MM.1S (cell line): ENCODE measurements around the gene EXTL1.

ENCODE experiments used
- DNase-seq: peaks from one replicate; pipeline ENCODE4 v3.0.0-alpha.2; 2015
- H2AFZ ChIP-seq: fragments of 300-600 bp; sonication (generic); 2 replicates; pipeline ENCODE4 v1.6.0; 2016; ENCODE audit warnings: antibody characterized with exemption, low read length
- H3F3A ChIP-seq: fragments of 300-600 bp; sonication (generic); 2 replicates; pipeline ENCODE4 v1.6.1; 2016; ENCODE audit warnings: mild to moderate bottlenecking, antibody characterized with exemption, low read length, moderate library complexity, mixed read lengths; ENCODE audit not compliant: insufficient read depth
- H3K27ac ChIP-seq: fragments of 300-600 bp; sonication (generic); 2 replicates; pipeline ENCODE4 v1.5.1; 2016; ENCODE audit warnings: mild to moderate bottlenecking, low read length
- H3K27me3 ChIP-seq: fragments of 300-600 bp; sonication (generic); replicated peaks from 2 replicates; pipeline ENCODE4 v1.6.0; 2016; ENCODE audit warnings: low read length; ENCODE audit not compliant: insufficient read depth
- H3K36me3 ChIP-seq: fragments of 300-600 bp; sonication (generic); replicated peaks from 2 replicates; pipeline ENCODE4 v1.6.1; 2016; ENCODE audit warnings: mild to moderate bottlenecking, low read length, mixed read lengths; ENCODE audit not compliant: insufficient read depth
- H3K4me1 ChIP-seq: fragments of 300-600 bp; sonication (generic); 2 replicates; pipeline ENCODE4 v1.6.1; 2016; ENCODE audit warnings: low read length, mixed read lengths
- H3K4me2 ChIP-seq: fragments of 300-600 bp; sonication (generic); 2 replicates; pipeline ENCODE4 v1.6.0; 2016; ENCODE audit warnings: low read depth, low read length
- H3K4me3 ChIP-seq: fragments of 300-600 bp; sonication (generic); 2 replicates; pipeline ENCODE4 v1.5.1; 2016; ENCODE audit warnings: low read length, mixed read lengths
- H3K79me2 ChIP-seq: fragments of 300-600 bp; sonication (generic); 2 replicates; pipeline ENCODE4 v1.6.1; 2016; ENCODE audit warnings: mixed run types, low read length, mixed read lengths
- H3K9ac ChIP-seq: fragments of 300-600 bp; sonication (generic); 2 replicates; pipeline ENCODE4 v1.6.1; 2016; ENCODE audit warnings: low read length, mixed read lengths
- H3K9me2 ChIP-seq: fragments of 300-600 bp; sonication (generic); replicated peaks from 2 replicates; pipeline ENCODE4 v1.6.1; 2016; ENCODE audit warnings: mild to moderate bottlenecking, low read length, mixed read lengths; ENCODE audit not compliant: insufficient read depth
- H3K9me3 ChIP-seq: fragments of 300-600 bp; sonication (generic); replicated peaks from 2 replicates; pipeline ENCODE4 v1.6.1; 2016; ENCODE audit warnings: mild to moderate bottlenecking, low read length, mixed read lengths; ENCODE audit not compliant: insufficient read depth
- H4K20me1 ChIP-seq: fragments of 300-600 bp; sonication (generic); 2 replicates; pipeline ENCODE4 v1.6.1; 2016; ENCODE audit warnings: mild to moderate bottlenecking, low read length, moderate library complexity, mixed read lengths; ENCODE audit not compliant: insufficient read depth
- EZH2 ChIP-seq: fragments of 300-600 bp; sonication (generic); optimal IDR thresholded peaks from 2 replicates; pipeline ENCODE3; 2017; ENCODE audit warnings: low read depth, mild to moderate bottlenecking, antibody characterized with exemption, low read length, mixed read lengths
- EZH2phosphoT487 ChIP-seq: fragments of 300-600 bp; sonication (generic); IDR thresholded peaks from 2 replicates; pipeline ENCODE4 v1.6.1; 2018; ENCODE audit warnings: antibody characterized with exemption, low read length
- TF ChIP-seq, protein P1 (sequence below): fragments of 300-600 bp; sonication (generic); IDR thresholded peaks from 2 replicates; pipeline ENCODE4 v1.5.1; 2016; ENCODE audit warnings: antibody characterized with exemption, low read length, mixed read lengths

Gene EXTL1

GRCh38 chr1:25992689-25993171 lies 28.8 kb upstream of the EXTL1 start:
- Histone ChIP-seq H3K27me3 (no peaks in the 10 kb centered on the region), H3K9me3 (no peaks in the 10 kb centered on the region), H3K27ac (no peak overlapping the region), H3K36me3 (no peaks in the 10 kb centered on the region), H3K9me2 (no peaks in the 10 kb centered on the region), H3K9ac (no peak overlapping the region), H4K20me1 (no peaks in the 10 kb centered on the region), H3K4me1 (peaks cover 8% of the 10 kb centered on the region), H3K4me2 (no peak overlapping the region), H3K4me3 (no peak overlapping the region), H2AFZ (no peak overlapping the region), H3F3A (peaks cover 8% of the 10 kb centered on the region), H3K79me2 (0 out of 2 replicates have a peak, but pooled peaks cover 9% of the 10 kb centered on the region)
- DNase-seq, result no peak
- no peak for TF ChIP-seq EZH2
- TF ChIP-seq, protein P1, sequence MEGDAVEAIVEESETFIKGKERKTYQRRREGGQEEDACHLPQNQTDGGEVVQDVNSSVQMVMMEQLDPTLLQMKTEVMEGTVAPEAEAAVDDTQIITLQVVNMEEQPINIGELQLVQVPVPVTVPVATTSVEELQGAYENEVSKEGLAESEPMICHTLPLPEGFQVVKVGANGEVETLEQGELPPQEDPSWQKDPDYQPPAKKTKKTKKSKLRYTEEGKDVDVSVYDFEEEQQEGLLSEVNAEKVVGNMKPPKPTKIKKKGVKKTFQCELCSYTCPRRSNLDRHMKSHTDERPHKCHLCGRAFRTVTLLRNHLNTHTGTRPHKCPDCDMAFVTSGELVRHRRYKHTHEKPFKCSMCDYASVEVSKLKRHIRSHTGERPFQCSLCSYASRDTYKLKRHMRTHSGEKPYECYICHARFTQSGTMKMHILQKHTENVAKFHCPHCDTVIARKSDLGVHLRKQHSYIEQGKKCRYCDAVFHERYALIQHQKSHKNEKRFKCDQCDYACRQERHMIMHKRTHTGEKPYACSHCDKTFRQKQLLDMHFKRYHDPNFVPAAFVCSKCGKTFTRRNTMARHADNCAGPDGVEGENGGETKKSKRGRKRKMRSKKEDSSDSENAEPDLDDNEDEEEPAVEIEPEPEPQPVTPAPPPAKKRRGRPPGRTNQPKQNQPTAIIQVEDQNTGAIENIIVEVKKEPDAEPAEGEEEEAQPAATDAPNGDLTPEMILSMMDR, result no peak
- TF ChIP-seq EZH2phosphoT487, result no peak

- Histone ChIP-seq H2AFZ (no peak overlapping the region), H3K4me1 (peaks cover 8% of the 10 kb centered on the region), H3K79me2 (0 out of 2 replicates have a peak, but pooled peaks cover 9% of the 10 kb centered on the region), H3K4me2 (no peak overlapping the region), H3F3A (peaks cover 8% of the 10 kb centered on the region), H3K27me3 (no peaks in the 10 kb centered on the region), H3K9me3 (no peaks in the 10 kb centered on the region), H4K20me1 (no peaks in the 10 kb centered on the region), H3K36me3 (no peaks in the 10 kb centered on the region), H3K9ac (no peak overlapping the region), H3K9me2 (no peaks in the 10 kb centered on the region), H3K27ac (no peak overlapping the region), H3K4me3 (no peak overlapping the region)
- no peak for TF ChIP-seq EZH2phosphoT487
- TF ChIP-seq EZH2, result no peak
- TF ChIP-seq, protein P1, result no peak
- DNase-seq, result no peak
Observed at GRCh38 chr1:25993197-25993951, 28.2 kb upstream of the EXTL1 start.

GRCh38 chr1:25994402-25995150 lies 27.0 kb upstream of the EXTL1 start:
- Histone ChIP-seq H3K79me2 (0 out of 2 replicates have a peak, but pooled peaks cover 9% of the 10 kb centered on the region), H3K4me2 (no peak overlapping the region), H3K9ac (no peak overlapping the region)

More at GRCh38 chr1:25994402-25995150, 27.0 kb upstream of the EXTL1 start:
- Histone ChIP-seq H2AFZ (no peak overlapping the region), H4K20me1 (no peaks in the 10 kb centered on the region), H3F3A (peaks cover 8% of the 10 kb centered on the region), H3K4me3 (no peak overlapping the region), H3K27ac (no peak overlapping the region), H3K27me3 (no peaks in the 10 kb centered on the region), H3K9me3 (no peaks in the 10 kb centered on the region), H3K4me1 (peaks cover 13% of the 10 kb centered on the region), H3K36me3 (no peaks in the 10 kb centered on the region), H3K9me2 (no peaks in the 10 kb centered on the region)
- no peak for DNase-seq
- TF ChIP-seq, protein P1, result no peak
- no peak for TF ChIP-seq EZH2phosphoT487
- no peak for TF ChIP-seq EZH2
